Endothelial cell of umbilical vein (primary cell): Measurements from ENCODE around the gene GLI3.

ENCODE experiments used
- CTCF ChIP-seq, 2 donors: IDR thresholded peaks; 1 replicate in 1 of 2; 2 replicates in 1 of 2; pipeline ENCODE4 v1.5.1; 2011; ENCODE audit warnings: low read length in 2 of 2, mild to moderate bottlenecking in 2 of 2, moderate library complexity in 2 of 2, control low read depth in 1 of 2, inconsistent platforms in 1 of 2, low read depth in 1 of 2; ENCODE audit not compliant: insufficient read depth in 1 of 2; ENCODE audit errors: extremely low read depth in 1 of 2
- EZH2 ChIP-seq: IDR thresholded peaks from 2 replicates; pipeline ENCODE4 v1.6.1; 2012; ENCODE audit warnings: borderline replicate concordance, low read depth, mild to moderate bottlenecking, moderate library complexity, low read length, inconsistent platforms; ENCODE audit not compliant: severe bottlenecking
- GATA2 ChIP-seq: IDR thresholded peaks from 2 replicates; pipeline ENCODE4 v1.7.0; 2011; ENCODE audit warnings: low read depth, mild to moderate bottlenecking, moderate library complexity, mixed read lengths, low read length; ENCODE audit not compliant: insufficient read length, insufficient read depth
- MAX ChIP-seq: IDR thresholded peaks from 2 replicates; pipeline ENCODE4 v1.6.1; 2011; ENCODE audit not compliant: insufficient read depth, insufficient read length
- MYC ChIP-seq: IDR thresholded peaks from one replicate; pipeline ENCODE4 v1.6.1; 2011; ENCODE audit warnings: mild to moderate bottlenecking, low read depth, low read length
- POLR2A ChIP-seq: IDR thresholded peaks from 2 replicates; pipeline ENCODE4 v1.6.1; 2012; ENCODE audit warnings: low read depth, mild to moderate bottlenecking, control low read depth, low read length
- POLR2AphosphoS5 ChIP-seq: IDR thresholded peaks from 2 replicates; pipeline ENCODE4 v1.6.1; 2012; ENCODE audit warnings: low read depth, mild to moderate bottlenecking, control low read depth, low read length, moderate library complexity; ENCODE audit not compliant: insufficient read depth

GRCh38 chr7:42164881-42165428, 72.1 kb downstream of the GLI3 start:
- TF ChIP-seq MAX: no peak
- no peak for TF ChIP-seq EZH2
- no peak for TF ChIP-seq CTCF (IDR thresholded peaks at IDR 0.05; ENCODE audit: extremely low read depth in 1 of 2, insufficient read depth in 1 of 2, low read depth in 1 of 2, low read length in 2 of 2)
- no peak for TF ChIP-seq POLR2A
- TF ChIP-seq POLR2AphosphoS5: no peak
- no peak for TF ChIP-seq MYC
- no peak for TF ChIP-seq GATA2
